ENCODE data around the gene PPP2R1B. TPM values are rescaled to one million over a fixed set of nuclear protein-coding genes. Genes with fewer than 3 reads are reported as not detected.
A peak's percentile ranks its signal among the peaks of the same experiment; 100 is the strongest.

PPP2R1B gene
- total RNA-seq, 1 experiment from 2014 or later: 105 TPM

- no peak for DNase-seq
- 0 out of 2 replicates have a peak, but pooled peaks cover 5% of the 10 kb centered on the region for H3K79me2 ChIP-seq (ENCODE audit: insufficient read depth, low read length)
- peak overlapping the region; percentile 18 for H3K9ac ChIP-seq (ENCODE audit: extremely low read depth, insufficient read length, low read length)
Measured at GRCh38 chr11:111764621-111765020, 1.6 kb downstream of the PPP2R1B start.

More at GRCh38 chr11:111764621-111765020, 1.6 kb downstream of the PPP2R1B start:
- H2BK15ac ChIP-seq (ENCODE audit: low read depth, low read length): no peak overlapping the region
- H2BK12ac ChIP-seq (ENCODE audit: insufficient read length, low read depth, low read length): no peak overlapping the region
- no peak overlapping the region for H2AFZ ChIP-seq (ENCODE audit: low read length)
- H4K20me1 ChIP-seq (ENCODE audit: control insufficient read depth, insufficient read depth, insufficient read length): no peaks in the 10 kb centered on the region
- H3K4me1 ChIP-seq (ENCODE audit: insufficient read depth, low read length): no peaks in the 10 kb centered on the region
- no peak overlapping the region for H3K4ac ChIP-seq (ENCODE audit: low read depth, low read length)
- no peak overlapping the region for H3K56ac ChIP-seq (ENCODE audit: insufficient read length, low read depth, low read length)
- no peak overlapping the region for H3K23ac ChIP-seq (ENCODE audit: insufficient read length, low read depth, low read length)
- no peak overlapping the region for H3T11ph ChIP-seq (ENCODE audit: low read length)
- no peak overlapping the region for H2BK5ac ChIP-seq (ENCODE audit: insufficient read length, low read length)
- H3K27ac ChIP-seq (ENCODE audit: insufficient read length, low read depth, low read length): no peak overlapping the region
- no peak overlapping the region for H2AK5ac ChIP-seq (ENCODE audit: insufficient read length, low read length)
- H4K5ac ChIP-seq (ENCODE audit: insufficient read length, low read depth, low read length): no peak overlapping the region
- Mint-ChIP-seq H3K27me3 (ENCODE audit: low read depth) (no peaks in the 10 kb centered on the region), H3K9me3 (no peaks in the 10 kb centered on the region), H3K4me1 (peaks cover 28 to 34% of the 10 kb centered on the region in 2 experiments), H3K27ac (no peak overlapping the region), H3K36me3 (ENCODE audit: insufficient read depth in 1 of 3, low read depth in 3 of 3) (peaks cover 26 to 50% (median 47%) of the 10 kb centered on the region in 3 experiments), H3K4me3 (peak overlapping the region; percentile 99 to 100)
- H4K91ac ChIP-seq (ENCODE audit: insufficient read length, low read depth, low read length): no peak overlapping the region
- no peak overlapping the region for H3K14ac ChIP-seq (ENCODE audit: insufficient read depth, low read length)
- peak overlapping the region; percentile 85 for H3K4me2 ChIP-seq (ENCODE audit: insufficient read depth, insufficient read length, low read length)
- H4K8ac ChIP-seq (replicated peaks; ENCODE audit: insufficient read length, low read depth, low read length): no peak overlapping the region
- no peak overlapping the region for H3K18ac ChIP-seq (ENCODE audit: insufficient read length, low read depth, low read length)
- H2BK20ac ChIP-seq (ENCODE audit: low read depth, low read length, poor library complexity, severe bottlenecking): no peak overlapping the region
- H3K79me1 ChIP-seq (ENCODE audit: insufficient read depth, low read depth, low read length, poor library complexity, severe bottlenecking): peaks cover 6% of the 10 kb centered on the region
- TF ChIP-seq CTCF (conservative IDR thresholded peaks at IDR 0.05): no peak
- no CpG with 5 or more reads among the region's 1 CpG for WGBS (ENCODE audit: extremely low coverage, insufficient read length, low lambda C conversion rate)
- H3K9me3 ChIP-seq (ENCODE audit: control insufficient read depth, low read depth, low read length): no peaks in the 10 kb centered on the region
- no peaks in the 10 kb centered on the region for H3K27me3 ChIP-seq (ENCODE audit: insufficient read depth, low read length)
- H3K23me2 ChIP-seq (ENCODE audit: insufficient read length, low read depth, low read length, poor library complexity, severe bottlenecking): peaks cover 11% of the 10 kb centered on the region
- H2BK120ac ChIP-seq (ENCODE audit: low read depth, low read length, poor library complexity, severe bottlenecking): no peak overlapping the region
